Right lobe of liver (tissue), 4 donors: ENCODE measurements around the gene SH2B3.

ENCODE experiments used
- POLR2A ChIP-seq: fragments of 450-650 bp; IDR thresholded peaks from one replicate; pipeline ENCODE4 v1.6.1; 2017; ENCODE audit warnings: antibody characterized with exemption, mild to moderate bottlenecking
- TF ChIP-seq, protein P1 (sequence below), 4 donors: fragments of 200-600 bp in 3 of 4; fragments of 450-650 bp in 1 of 4; IDR thresholded peaks; one replicate each; pipeline versions ENCODE4 v1.5.1 to v1.8.0; 2016 to 2022; ENCODE audit warnings: antibody characterized with exemption in 4 of 4, mild to moderate bottlenecking in 2 of 4
- donor health status: DM: no; HTN: no; CAD: no.
- donor health status: DM: no; HTN: no; CAD: no.
- donor health status: DM: no; HTN: yes; CAD: no.

DNA sequence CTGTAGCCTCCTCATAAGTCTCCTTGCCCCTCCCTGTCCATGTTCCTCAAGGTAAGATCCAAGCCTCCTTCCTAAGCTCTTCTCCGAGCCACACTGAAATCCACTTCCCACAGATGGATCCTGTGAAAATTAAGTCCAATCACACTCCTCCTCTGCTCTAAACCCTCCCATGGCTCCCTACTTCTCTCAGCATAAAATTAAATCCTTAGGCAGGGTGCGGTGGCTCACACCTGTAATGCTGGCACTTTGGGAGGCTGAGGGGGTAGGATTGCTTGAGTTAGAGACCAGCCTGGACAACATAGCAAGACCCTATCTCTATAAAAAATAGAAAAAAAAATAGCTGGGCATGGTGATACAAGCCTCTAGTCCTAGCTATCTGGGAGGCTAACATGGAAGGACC lies 39.1 kb upstream of the SH2B3 start:
- TF ChIP-seq, protein P1, sequence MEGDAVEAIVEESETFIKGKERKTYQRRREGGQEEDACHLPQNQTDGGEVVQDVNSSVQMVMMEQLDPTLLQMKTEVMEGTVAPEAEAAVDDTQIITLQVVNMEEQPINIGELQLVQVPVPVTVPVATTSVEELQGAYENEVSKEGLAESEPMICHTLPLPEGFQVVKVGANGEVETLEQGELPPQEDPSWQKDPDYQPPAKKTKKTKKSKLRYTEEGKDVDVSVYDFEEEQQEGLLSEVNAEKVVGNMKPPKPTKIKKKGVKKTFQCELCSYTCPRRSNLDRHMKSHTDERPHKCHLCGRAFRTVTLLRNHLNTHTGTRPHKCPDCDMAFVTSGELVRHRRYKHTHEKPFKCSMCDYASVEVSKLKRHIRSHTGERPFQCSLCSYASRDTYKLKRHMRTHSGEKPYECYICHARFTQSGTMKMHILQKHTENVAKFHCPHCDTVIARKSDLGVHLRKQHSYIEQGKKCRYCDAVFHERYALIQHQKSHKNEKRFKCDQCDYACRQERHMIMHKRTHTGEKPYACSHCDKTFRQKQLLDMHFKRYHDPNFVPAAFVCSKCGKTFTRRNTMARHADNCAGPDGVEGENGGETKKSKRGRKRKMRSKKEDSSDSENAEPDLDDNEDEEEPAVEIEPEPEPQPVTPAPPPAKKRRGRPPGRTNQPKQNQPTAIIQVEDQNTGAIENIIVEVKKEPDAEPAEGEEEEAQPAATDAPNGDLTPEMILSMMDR (IDR thresholded peaks at IDR 0.05): no peak
- TF ChIP-seq POLR2A: no peak
